PC-9 (cell line): ENCODE measurements around the gene AK5.

Experiments
- EZH2 ChIP-seq: fragments of 200-600 bp; sonication (generic); IDR thresholded peaks from 2 replicates; pipeline ENCODE4 v1.8.0; 2017; ENCODE audit warnings: antibody characterized with exemption, low read depth
- TF ChIP-seq, protein P1 (sequence below): fragments of 200-600 bp; sonication (generic); conservative IDR thresholded peaks from 2 replicates; pipeline ENCODE4 v1.6.1; 2017; ENCODE audit warnings: mixed run types, antibody characterized with exemption, mild to moderate bottlenecking, moderate library complexity

DNA sequence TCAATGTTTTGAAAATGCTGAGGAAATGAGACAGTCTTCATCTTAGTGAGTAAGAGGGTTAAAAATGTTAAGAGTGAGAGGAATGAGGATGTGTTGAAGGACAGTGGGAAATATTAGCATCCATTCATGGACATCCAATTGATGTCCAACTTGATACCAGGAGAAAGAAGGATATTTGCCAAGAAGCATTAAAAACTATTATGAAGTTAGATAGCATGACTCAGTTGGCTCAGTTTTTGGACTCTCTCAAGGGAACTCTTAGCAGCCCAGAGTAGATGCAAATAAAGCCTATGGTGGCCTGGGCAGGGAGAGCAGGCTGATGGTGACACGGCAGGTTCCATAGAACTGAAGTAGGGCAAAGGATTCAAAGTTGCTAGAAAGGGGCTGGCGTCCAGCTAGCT, 229.6 kb downstream of the AK5 start:
- TF ChIP-seq, protein P1, sequence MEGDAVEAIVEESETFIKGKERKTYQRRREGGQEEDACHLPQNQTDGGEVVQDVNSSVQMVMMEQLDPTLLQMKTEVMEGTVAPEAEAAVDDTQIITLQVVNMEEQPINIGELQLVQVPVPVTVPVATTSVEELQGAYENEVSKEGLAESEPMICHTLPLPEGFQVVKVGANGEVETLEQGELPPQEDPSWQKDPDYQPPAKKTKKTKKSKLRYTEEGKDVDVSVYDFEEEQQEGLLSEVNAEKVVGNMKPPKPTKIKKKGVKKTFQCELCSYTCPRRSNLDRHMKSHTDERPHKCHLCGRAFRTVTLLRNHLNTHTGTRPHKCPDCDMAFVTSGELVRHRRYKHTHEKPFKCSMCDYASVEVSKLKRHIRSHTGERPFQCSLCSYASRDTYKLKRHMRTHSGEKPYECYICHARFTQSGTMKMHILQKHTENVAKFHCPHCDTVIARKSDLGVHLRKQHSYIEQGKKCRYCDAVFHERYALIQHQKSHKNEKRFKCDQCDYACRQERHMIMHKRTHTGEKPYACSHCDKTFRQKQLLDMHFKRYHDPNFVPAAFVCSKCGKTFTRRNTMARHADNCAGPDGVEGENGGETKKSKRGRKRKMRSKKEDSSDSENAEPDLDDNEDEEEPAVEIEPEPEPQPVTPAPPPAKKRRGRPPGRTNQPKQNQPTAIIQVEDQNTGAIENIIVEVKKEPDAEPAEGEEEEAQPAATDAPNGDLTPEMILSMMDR = no peak
- TF ChIP-seq EZH2 = no peak
